ENCODE measurements around the gene NVL. TPM values are rescaled to one million over a fixed set of nuclear protein-coding genes. Genes with fewer than 3 reads are reported as not detected.

The NVL gene
- total and polyA plus RNA-seq, 10 of the 15 experiments (the other 5 are each of a cell fraction or from before 2014, with no cell fraction given): 20.3 to 49.6 (median 35.2) TPM

DNA sequence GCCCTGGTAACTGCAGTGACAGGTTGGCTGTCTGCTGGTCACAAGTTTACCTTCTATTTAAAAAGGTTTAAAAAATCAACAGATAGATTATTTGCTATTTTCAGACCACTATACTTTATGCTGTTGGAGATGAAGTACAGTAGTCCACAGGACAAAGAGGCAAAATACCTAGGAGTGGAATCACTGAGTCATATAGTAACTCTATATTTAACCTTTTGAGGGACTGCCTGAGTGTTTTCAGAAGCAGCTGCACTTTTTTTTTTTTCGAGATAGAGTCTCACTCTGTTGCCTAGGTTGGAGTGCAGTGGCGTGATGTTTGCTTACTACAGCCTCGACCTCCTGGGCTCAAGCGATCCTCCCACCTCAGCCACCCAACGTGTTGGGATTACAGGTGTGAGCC is 38.4 kb upstream of the NVL start (continued):
- TF ChIP-seq, protein P1, sequence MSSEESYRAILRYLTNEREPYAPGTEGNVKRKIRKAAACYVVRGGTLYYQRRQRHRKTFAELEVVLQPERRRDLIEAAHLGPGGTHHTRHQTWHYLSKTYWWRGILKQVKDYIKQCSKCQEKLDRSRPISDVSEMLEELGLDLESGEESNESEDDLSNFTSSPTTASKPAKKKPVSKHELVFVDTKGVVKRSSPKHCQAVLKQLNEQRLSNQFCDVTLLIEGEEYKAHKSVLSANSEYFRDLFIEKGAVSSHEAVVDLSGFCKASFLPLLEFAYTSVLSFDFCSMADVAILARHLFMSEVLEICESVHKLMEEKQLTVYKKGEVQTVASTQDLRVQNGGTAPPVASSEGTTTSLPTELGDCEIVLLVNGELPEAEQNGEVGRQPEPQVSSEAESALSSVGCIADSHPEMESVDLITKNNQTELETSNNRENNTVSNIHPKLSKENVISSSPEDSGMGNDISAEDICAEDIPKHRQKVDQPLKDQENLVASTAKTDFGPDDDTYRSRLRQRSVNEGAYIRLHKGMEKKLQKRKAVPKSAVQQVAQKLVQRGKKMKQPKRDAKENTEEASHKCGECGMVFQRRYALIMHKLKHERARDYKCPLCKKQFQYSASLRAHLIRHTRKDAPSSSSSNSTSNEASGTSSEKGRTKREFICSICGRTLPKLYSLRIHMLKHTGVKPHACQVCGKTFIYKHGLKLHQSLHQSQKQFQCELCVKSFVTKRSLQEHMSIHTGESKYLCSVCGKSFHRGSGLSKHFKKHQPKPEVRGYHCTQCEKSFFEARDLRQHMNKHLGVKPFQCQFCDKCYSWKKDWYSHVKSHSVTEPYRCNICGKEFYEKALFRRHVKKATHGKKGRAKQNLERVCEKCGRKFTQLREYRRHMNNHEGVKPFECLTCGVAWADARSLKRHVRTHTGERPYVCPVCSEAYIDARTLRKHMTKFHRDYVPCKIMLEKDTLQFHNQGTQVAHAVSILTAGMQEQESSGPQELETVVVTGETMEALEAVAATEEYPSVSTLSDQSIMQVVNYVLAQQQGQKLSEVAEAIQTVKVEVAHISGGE (CRISPR knock-in tag; IDR thresholded peaks at IDR 0.05): no peak
- TF ChIP-seq CBX3 (IDR thresholded peaks at IDR 0.05; ENCODE audit: borderline replicate concordance, low read depth): no peak
- TF ChIP-seq HCFC1 (IDR thresholded peaks at IDR 0.05; ENCODE audit: low read length): no peak
- TF ChIP-seq CREB1 (IDR thresholded peaks at IDR 0.05; ENCODE audit: low read depth): 0 out of 2 replicates have a peak, but pooled peaks have one; percentile 17
- no peak for TF ChIP-seq DPF2 (IDR thresholded peaks at IDR 0.05)
- TF ChIP-seq SIN3A (IDR thresholded peaks at IDR 0.05; ENCODE audit: low read depth, low read length): no peak
- no peak for TF ChIP-seq YBX1 (IDR thresholded peaks at IDR 0.05)
- 0 out of 2 replicates have a peak, but pooled peaks have one; percentile 38 for TF ChIP-seq TCF12 (IDR thresholded peaks at IDR 0.05; ENCODE audit: low read depth, low read length)
- TF ChIP-seq PAX5 (IDR thresholded peaks at IDR 0.05; ENCODE audit: borderline replicate concordance, low read depth, low read length): no peak
- TF ChIP-seq ZNF24 (IDR thresholded peaks at IDR 0.05): no peak
- no peak; a peak in 1 of 4 replicates for TF ChIP-seq BHLHE40 (IDR thresholded peaks at IDR 0.05; ENCODE audit: borderline replicate concordance in 1 of 2, low read depth in 2 of 2, low read length in 1 of 2)
- no peak for TF ChIP-seq RAD21 (IDR thresholded peaks at IDR 0.05; ENCODE audit: insufficient read depth, low read depth, low read length)
- no peak for TF ChIP-seq RCOR1 (conservative IDR thresholded peaks at IDR 0.05; ENCODE audit: low read depth, low read length)
- TF ChIP-seq POU2F2 (IDR thresholded peaks at IDR 0.05; ENCODE audit: borderline replicate concordance, low read depth, low read length): no peak
- no peak for TF ChIP-seq BMI1 (IDR thresholded peaks at IDR 0.05; ENCODE audit: borderline replicate concordance)
- TF ChIP-seq, protein P2, sequence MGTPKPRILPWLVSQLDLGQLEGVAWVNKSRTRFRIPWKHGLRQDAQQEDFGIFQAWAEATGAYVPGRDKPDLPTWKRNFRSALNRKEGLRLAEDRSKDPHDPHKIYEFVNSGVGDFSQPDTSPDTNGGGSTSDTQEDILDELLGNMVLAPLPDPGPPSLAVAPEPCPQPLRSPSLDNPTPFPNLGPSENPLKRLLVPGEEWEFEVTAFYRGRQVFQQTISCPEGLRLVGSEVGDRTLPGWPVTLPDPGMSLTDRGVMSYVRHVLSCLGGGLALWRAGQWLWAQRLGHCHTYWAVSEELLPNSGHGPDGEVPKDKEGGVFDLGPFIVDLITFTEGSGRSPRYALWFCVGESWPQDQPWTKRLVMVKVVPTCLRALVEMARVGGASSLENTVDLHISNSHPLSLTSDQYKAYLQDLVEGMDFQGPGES (IDR thresholded peaks at IDR 0.05): no peak
- TF ChIP-seq MEF2A (IDR thresholded peaks at IDR 0.05; ENCODE audit: insufficient read depth, low read depth, low read length): peak; percentile 94
- TF ChIP-seq, protein P3, sequence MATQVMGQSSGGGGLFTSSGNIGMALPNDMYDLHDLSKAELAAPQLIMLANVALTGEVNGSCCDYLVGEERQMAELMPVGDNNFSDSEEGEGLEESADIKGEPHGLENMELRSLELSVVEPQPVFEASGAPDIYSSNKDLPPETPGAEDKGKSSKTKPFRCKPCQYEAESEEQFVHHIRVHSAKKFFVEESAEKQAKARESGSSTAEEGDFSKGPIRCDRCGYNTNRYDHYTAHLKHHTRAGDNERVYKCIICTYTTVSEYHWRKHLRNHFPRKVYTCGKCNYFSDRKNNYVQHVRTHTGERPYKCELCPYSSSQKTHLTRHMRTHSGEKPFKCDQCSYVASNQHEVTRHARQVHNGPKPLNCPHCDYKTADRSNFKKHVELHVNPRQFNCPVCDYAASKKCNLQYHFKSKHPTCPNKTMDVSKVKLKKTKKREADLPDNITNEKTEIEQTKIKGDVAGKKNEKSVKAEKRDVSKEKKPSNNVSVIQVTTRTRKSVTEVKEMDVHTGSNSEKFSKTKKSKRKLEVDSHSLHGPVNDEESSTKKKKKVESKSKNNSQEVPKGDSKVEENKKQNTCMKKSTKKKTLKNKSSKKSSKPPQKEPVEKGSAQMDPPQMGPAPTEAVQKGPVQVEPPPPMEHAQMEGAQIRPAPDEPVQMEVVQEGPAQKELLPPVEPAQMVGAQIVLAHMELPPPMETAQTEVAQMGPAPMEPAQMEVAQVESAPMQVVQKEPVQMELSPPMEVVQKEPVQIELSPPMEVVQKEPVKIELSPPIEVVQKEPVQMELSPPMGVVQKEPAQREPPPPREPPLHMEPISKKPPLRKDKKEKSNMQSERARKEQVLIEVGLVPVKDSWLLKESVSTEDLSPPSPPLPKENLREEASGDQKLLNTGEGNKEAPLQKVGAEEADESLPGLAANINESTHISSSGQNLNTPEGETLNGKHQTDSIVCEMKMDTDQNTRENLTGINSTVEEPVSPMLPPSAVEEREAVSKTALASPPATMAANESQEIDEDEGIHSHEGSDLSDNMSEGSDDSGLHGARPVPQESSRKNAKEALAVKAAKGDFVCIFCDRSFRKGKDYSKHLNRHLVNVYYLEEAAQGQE (IDR thresholded peaks at IDR 0.05; ENCODE audit: low read depth, low read length): no peak
- TF ChIP-seq, protein P4, sequence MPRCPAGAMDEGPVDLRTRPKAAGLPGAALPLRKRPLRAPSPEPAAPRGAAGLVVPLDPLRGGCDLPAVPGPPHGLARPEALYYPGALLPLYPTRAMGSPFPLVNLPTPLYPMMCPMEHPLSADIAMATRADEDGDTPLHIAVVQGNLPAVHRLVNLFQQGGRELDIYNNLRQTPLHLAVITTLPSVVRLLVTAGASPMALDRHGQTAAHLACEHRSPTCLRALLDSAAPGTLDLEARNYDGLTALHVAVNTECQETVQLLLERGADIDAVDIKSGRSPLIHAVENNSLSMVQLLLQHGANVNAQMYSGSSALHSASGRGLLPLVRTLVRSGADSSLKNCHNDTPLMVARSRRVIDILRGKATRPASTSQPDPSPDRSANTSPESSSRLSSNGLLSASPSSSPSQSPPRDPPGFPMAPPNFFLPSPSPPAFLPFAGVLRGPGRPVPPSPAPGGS (IDR thresholded peaks at IDR 0.05; ENCODE audit: borderline replicate concordance, insufficient read depth, low read depth, low read length, poor library complexity, severe bottlenecking): no peak
- TF ChIP-seq POLR2A (IDR thresholded peaks at IDR 0.05; ENCODE audit: low read depth, low read length): no peak
- TF ChIP-seq ZNF217 (IDR thresholded peaks at IDR 0.05): no peak
- no peak for TF ChIP-seq SREBF1 (IDR thresholded peaks at IDR 0.05; ENCODE audit: low read length)
- no peak for TF ChIP-seq ZNF207 (IDR thresholded peaks at IDR 0.05; ENCODE audit: borderline replicate concordance)
- no peak for TF ChIP-seq GATAD2B (conservative IDR thresholded peaks at IDR 0.05; ENCODE audit: low read depth)
